ENCODE measurements around the gene FCN1.

FCN1 gene

DNA sequence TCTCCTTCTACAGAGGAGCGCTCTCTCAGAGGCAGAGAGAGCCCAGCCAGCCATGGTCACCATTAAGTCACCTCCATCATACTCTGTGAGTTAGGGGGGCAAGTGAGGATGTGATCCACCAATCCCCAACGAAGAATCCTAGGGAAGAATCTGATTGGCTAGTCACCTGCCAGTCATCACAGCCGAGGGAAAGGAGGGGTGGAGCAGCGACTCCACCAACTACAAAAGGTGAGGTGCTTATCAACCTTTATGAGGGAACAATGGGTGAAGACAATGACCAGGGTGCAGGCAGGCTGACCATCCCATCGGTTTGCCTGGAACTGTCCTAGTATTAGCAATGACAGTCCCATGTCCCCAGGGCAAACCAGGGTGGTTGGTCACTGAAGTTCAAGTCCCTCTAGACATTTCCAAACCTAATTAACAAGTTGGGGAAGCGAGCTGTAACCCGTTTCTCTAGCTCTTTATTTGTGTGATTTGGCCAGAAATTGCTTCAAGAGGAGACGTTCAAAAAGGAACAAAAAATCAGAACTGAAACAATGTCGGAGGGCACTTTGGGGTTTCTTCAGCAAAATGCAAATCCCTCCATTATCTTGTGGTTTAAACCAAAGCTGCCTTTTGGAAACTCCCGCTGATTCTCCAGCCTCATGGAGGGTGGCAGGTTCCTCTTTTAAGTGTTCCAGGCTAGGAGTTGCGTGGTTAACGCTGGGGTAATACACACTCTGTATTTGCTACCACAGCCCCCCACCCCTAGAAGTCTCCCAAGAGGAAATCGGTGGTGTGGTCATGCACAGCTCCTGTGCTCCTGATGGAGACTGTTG, 18.8 kb upstream of the FCN1 start:
- Mint-ChIP-seq H3K4me3 (no peak overlapping the region), H3K36me3 (ENCODE audit: low read depth) (no peaks in the 10 kb centered on the region), H3K4me1 (ENCODE audit: low read depth) (no peaks in the 10 kb centered on the region), H3K27me3 (ENCODE audit: low read depth) (no peaks in the 10 kb centered on the region), H3K9me3 (no peaks in the 10 kb centered on the region), H3K27ac (no peak overlapping the region)

DNA sequence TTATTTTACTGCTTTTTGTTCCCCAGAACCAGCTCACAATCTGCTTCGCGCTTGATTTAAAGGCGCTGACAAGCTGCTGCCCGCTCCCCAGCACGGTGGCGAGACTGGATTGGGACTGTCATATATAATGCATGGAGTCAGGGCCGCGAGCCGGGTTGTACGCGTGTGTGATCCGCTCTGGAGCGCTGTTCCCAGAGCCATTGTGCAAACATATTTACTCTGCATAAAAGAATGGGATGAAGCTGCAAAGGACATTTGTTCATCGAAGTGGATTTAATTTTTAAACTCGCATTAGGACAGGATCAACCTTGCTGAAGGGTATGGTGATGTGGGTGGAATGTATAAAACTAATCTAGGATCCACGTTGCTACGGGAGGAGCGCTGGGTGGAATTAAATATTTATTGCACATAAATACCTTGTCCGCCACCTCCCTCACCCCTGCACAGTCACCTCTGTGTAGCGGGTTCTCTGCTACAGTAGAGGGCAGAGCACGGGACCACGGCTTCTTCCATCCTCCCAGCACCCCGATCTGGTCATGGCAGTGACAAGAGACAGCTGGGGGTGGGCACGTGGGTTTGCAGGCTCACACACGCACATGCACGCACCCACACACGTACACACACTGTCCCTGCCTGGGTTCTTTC, 18.1 kb upstream of the FCN1 start:
- Mint-ChIP-seq H3K4me3 (no peak overlapping the region), H3K27ac (no peak overlapping the region), H3K27me3 (ENCODE audit: low read depth) (no peaks in the 10 kb centered on the region), H3K4me1 (ENCODE audit: low read depth) (no peaks in the 10 kb centered on the region), H3K36me3 (ENCODE audit: low read depth) (no peaks in the 10 kb centered on the region), H3K9me3 (no peaks in the 10 kb centered on the region)

DNA sequence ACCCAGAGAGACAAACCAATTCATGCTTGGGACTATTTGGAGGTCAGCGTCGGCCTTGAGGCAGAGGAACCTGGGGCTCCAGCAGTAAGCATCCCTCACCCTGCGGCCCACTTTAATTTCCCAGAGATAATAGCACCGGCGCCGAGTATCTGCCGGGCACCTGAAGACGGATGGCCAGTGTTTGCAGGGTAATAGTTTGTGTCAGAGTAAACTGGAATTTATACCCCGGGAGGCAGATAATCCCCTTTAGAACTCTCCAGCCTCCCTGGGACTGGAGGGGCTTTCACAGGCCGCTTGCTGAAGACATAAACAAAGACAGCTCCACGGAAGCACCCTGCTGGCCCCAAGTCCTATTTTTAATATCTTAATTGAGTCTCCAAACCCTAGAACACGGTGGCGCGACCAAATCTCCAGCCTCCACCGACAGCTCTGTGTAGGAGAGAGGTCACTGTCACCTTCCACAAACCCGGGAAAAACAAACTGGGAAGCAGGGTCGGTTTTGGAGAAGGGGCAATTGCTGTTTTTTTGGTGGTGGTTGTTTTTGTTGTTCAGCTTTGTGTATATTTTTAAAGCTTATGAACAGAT, 17.4 kb upstream of the FCN1 start:
- Mint-ChIP-seq H3K4me3 (no peak overlapping the region), H3K9me3 (no peaks in the 10 kb centered on the region), H3K36me3 (ENCODE audit: low read depth) (no peaks in the 10 kb centered on the region), H3K4me1 (ENCODE audit: low read depth) (no peaks in the 10 kb centered on the region), H3K27ac (no peak overlapping the region), H3K27me3 (ENCODE audit: low read depth) (peaks cover 3% of the 10 kb centered on the region)

DNA sequence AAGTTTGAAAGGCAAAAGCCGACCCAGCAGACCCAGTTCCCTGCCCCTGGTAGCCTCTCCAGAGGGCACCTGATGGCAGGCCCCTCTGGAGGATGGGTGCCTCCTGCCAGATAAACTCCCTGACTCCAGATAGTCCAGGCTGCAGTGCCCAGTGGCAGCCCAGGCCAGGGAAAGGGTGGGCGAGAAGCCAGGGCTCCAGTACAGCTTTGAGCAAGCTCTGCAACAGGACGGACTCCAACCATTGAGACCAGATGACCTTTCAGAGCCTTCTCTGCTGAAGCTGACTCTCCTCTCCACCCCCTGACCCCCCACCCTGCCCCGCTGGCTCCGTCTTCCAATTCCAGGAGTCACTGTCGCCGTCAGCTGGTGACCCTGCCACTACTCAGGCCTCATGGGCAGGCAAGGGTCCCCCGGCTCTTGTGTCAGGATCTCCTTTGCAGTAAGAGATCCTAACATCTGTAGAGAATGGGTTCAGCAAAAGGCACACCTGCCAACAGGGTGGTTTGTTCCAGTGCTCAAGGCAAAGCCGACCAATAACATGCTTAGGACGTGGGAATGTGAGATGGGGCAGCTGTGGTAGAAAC, 15.5 kb upstream of the FCN1 start:
- H3K4me1 Mint-ChIP-seq (ENCODE audit: low read depth), result no peaks in the 10 kb centered on the region
- peaks cover 3% of the 10 kb centered on the region for H3K27me3 Mint-ChIP-seq (ENCODE audit: low read depth)
- no peak overlapping the region for H3K4me3 Mint-ChIP-seq
- no peaks in the 10 kb centered on the region for H3K36me3 Mint-ChIP-seq (ENCODE audit: low read depth)
- no peak overlapping the region for H3K27ac Mint-ChIP-seq
- no peaks in the 10 kb centered on the region for H3K9me3 Mint-ChIP-seq

- Mint-ChIP-seq H3K9me3 (no peaks in the 10 kb centered on the region), H3K27me3 (ENCODE audit: low read depth) (peaks cover 3% of the 10 kb centered on the region), H3K36me3 (ENCODE audit: low read depth) (no peaks in the 10 kb centered on the region), H3K4me3 (no peak overlapping the region), H3K4me1 (ENCODE audit: low read depth) (no peaks in the 10 kb centered on the region), H3K27ac (no peak overlapping the region)
Measured at GRCh38 chr9:134932606-134933005, 14.9 kb upstream of the FCN1 start.

DNA sequence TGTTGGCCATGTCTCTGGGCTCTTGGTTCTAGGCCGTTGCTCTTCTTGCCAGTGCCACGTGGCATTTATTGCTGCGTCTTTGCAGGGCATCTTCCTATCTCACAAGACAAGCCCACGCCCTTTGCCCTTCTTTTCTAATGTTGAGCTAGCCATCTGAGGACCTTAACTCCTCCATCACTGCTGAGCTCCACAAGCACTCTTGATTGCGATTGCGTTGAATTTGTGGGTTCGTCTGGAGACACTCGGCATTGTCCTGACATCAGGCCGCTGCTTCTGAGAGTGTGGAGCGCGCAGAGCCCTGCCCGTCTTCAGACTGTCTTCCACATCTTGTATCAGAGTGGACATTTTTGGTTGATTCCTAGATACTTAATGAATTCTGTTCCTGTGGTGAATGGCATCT, 14.5 kb upstream of the FCN1 start:
- Mint-ChIP-seq H3K4me1 (ENCODE audit: low read depth) (no peaks in the 10 kb centered on the region), H3K27ac (no peak overlapping the region), H3K27me3 (ENCODE audit: low read depth) (peaks cover 3% of the 10 kb centered on the region), H3K9me3 (no peaks in the 10 kb centered on the region), H3K36me3 (ENCODE audit: low read depth) (no peaks in the 10 kb centered on the region), H3K4me3 (no peak overlapping the region)

DNA sequence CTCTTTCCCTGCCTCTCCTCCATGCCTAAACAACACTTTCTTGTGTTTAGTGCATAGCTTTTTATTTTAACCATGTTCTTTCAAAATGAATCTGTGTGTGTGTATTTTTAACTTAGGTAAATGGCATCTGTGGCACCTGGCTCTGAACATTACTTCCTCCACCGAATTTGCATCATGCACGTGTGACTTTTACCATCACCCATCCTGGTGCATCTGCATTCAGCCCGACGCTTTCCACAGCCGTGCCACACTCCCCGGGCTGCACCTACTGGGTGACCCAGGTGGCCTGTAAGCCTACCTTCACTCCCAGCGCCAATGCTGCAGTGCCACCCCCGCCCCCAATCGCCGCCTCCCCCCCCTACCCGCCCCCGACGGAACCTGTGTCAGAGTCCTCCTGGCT, 12.7 kb upstream of the FCN1 start:
- no peak overlapping the region for H3K27ac Mint-ChIP-seq
- H3K4me3 Mint-ChIP-seq, result no peak overlapping the region
- H3K27me3 Mint-ChIP-seq (ENCODE audit: low read depth), result peaks cover 3% of the 10 kb centered on the region
- no peaks in the 10 kb centered on the region for H3K4me1 Mint-ChIP-seq (ENCODE audit: low read depth)
- no peaks in the 10 kb centered on the region for H3K9me3 Mint-ChIP-seq
- no peaks in the 10 kb centered on the region for H3K36me3 Mint-ChIP-seq (ENCODE audit: low read depth)

- no peaks in the 10 kb centered on the region for H3K9me3 Mint-ChIP-seq
- H3K27ac Mint-ChIP-seq, result no peak overlapping the region
- no peaks in the 10 kb centered on the region for H3K4me1 Mint-ChIP-seq (ENCODE audit: low read depth)
- peaks cover 3% of the 10 kb centered on the region for H3K27me3 Mint-ChIP-seq (ENCODE audit: low read depth)
- H3K4me3 Mint-ChIP-seq, result no peak overlapping the region
- no peaks in the 10 kb centered on the region for H3K36me3 Mint-ChIP-seq (ENCODE audit: low read depth)
Measured at GRCh38 chr9:134929193-134930158, 11.8 kb upstream of the FCN1 start.

GRCh38 chr9:134928436-134929192, 10.9 kb upstream of the FCN1 start:
- no peak overlapping the region for H3K4me3 Mint-ChIP-seq

GRCh38 chr9:134925011-134925511, 7.3 kb upstream of the FCN1 start:
- Mint-ChIP-seq H3K36me3 (ENCODE audit: low read depth) (no peaks in the 10 kb centered on the region), H3K9me3 (no peaks in the 10 kb centered on the region), H3K4me1 (ENCODE audit: low read depth) (no peaks in the 10 kb centered on the region), H3K4me3 (no peak overlapping the region), H3K27me3 (ENCODE audit: low read depth) (no peaks in the 10 kb centered on the region), H3K27ac (no peak overlapping the region)

More at GRCh38 chr9:134928436-134929192, 10.9 kb upstream of the FCN1 start:
- no peaks in the 10 kb centered on the region for H3K36me3 Mint-ChIP-seq (ENCODE audit: low read depth)
- peaks cover 3% of the 10 kb centered on the region for H3K27me3 Mint-ChIP-seq (ENCODE audit: low read depth)
- no peaks in the 10 kb centered on the region for H3K9me3 Mint-ChIP-seq
- no peak overlapping the region for H3K27ac Mint-ChIP-seq
- no peaks in the 10 kb centered on the region for H3K4me1 Mint-ChIP-seq (ENCODE audit: low read depth)

DNA sequence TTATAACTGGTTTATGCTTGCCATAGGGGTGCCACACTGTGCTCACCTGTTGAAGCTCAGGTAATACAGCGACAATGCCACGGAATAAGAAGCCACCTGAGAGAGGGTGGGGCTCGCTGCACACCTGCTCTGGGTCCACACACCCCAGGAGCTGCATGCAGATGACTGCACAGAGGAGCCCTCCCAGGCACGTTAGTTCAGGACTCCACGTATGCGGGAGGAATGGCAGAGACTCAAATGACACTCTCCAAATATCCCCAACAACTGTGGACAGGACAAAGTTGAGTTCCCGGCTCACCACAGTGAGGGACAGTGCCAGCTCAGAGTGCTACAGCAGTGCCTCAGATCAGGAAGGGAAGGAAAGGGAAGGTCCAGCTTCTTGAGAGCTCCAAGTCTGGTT, 5.8 kb upstream of the FCN1 start:
- no peaks in the 10 kb centered on the region for H3K36me3 Mint-ChIP-seq (ENCODE audit: low read depth)
- H3K4me1 Mint-ChIP-seq (ENCODE audit: low read depth), result no peaks in the 10 kb centered on the region
- no peaks in the 10 kb centered on the region for H3K27me3 Mint-ChIP-seq (ENCODE audit: low read depth)
- peaks cover 6% of the 10 kb centered on the region for H3K9me3 Mint-ChIP-seq
- H3K4me3 Mint-ChIP-seq, result no peak overlapping the region
- H3K27ac Mint-ChIP-seq, result no peak overlapping the region

DNA sequence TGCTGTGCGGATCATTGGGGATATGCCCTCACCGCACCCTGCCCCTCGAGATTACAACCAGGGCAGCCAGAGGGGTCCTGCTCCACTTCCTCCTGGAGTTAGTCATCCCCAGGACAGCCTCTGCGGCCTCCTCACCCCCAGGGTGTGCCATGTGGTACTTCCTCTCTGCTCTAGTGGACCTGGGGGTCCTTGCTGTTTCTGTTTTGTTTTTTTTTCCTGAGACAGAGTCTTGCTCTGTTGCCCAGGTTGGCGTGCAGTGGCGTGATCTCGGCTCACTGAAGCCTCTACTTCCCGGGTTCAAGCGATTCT, 5.2 kb upstream of the FCN1 start:
- Mint-ChIP-seq H3K4me3 (no peak overlapping the region), H3K27ac (no peak overlapping the region), H3K9me3 (peaks cover 7% of the 10 kb centered on the region), H3K27me3 (ENCODE audit: low read depth) (no peaks in the 10 kb centered on the region), H3K36me3 (ENCODE audit: low read depth) (no peaks in the 10 kb centered on the region), H3K4me1 (ENCODE audit: low read depth) (no peaks in the 10 kb centered on the region)

- Mint-ChIP-seq H3K27me3 (ENCODE audit: low read depth) (no peaks in the 10 kb centered on the region), H3K9me3 (peaks cover 7% of the 10 kb centered on the region), H3K27ac (no peak overlapping the region), H3K36me3 (ENCODE audit: low read depth) (no peaks in the 10 kb centered on the region), H3K4me1 (ENCODE audit: low read depth) (no peaks in the 10 kb centered on the region), H3K4me3 (no peak overlapping the region)
Measured at GRCh38 chr9:134922066-134922931, 4.6 kb upstream of the FCN1 start.
